ENCODE data around the gene CNEP1R1. TPM values are rescaled to one million over a fixed set of nuclear protein-coding genes. Genes with fewer than 3 reads are reported as not detected.

CNEP1R1 gene
- total and polyA plus RNA-seq, 9 of the 15 experiments (the other 6 are each of a cell fraction or from before 2014, with no cell fraction given), result 7.6 to 20.1 (median 10.6) TPM

GRCh38 chr16:50021544-50021943 is 3.5 kb upstream of the CNEP1R1 start (continued):
- TF ChIP-seq, protein P1, sequence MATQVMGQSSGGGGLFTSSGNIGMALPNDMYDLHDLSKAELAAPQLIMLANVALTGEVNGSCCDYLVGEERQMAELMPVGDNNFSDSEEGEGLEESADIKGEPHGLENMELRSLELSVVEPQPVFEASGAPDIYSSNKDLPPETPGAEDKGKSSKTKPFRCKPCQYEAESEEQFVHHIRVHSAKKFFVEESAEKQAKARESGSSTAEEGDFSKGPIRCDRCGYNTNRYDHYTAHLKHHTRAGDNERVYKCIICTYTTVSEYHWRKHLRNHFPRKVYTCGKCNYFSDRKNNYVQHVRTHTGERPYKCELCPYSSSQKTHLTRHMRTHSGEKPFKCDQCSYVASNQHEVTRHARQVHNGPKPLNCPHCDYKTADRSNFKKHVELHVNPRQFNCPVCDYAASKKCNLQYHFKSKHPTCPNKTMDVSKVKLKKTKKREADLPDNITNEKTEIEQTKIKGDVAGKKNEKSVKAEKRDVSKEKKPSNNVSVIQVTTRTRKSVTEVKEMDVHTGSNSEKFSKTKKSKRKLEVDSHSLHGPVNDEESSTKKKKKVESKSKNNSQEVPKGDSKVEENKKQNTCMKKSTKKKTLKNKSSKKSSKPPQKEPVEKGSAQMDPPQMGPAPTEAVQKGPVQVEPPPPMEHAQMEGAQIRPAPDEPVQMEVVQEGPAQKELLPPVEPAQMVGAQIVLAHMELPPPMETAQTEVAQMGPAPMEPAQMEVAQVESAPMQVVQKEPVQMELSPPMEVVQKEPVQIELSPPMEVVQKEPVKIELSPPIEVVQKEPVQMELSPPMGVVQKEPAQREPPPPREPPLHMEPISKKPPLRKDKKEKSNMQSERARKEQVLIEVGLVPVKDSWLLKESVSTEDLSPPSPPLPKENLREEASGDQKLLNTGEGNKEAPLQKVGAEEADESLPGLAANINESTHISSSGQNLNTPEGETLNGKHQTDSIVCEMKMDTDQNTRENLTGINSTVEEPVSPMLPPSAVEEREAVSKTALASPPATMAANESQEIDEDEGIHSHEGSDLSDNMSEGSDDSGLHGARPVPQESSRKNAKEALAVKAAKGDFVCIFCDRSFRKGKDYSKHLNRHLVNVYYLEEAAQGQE (IDR thresholded peaks at IDR 0.05; ENCODE audit: borderline replicate concordance), result peak; percentile 15; the same call in 1 of the 2 replicates
- TF ChIP-seq, protein P1 (CRISPR knock-in tag; IDR thresholded peaks at IDR 0.05; ENCODE audit: low read depth), result no peak
- TF ChIP-seq ZNF75A (CRISPR knock-in tag; IDR thresholded peaks at IDR 0.05), result no peak
